HepG2 (cell line): ENCODE measurements around the gene EMP2. TPM values are rescaled to one million over a fixed set of nuclear protein-coding genes. Genes with fewer than 3 reads are reported as not detected.

Source experiments
- CCDC6 ChIP-seq: sonication (generic); formaldehyde crosslinking; IDR thresholded peaks from 2 replicates; pipeline ENCODE4 v1.8.1; 2022; ENCODE audit warnings: mild to moderate bottlenecking, missing genetic modification reagents, moderate library complexity
- ERF ChIP-seq: IDR thresholded peaks from 2 replicates; pipeline ENCODE4 v1.6.1; 2018; ENCODE audit warnings: missing biosample characterization, missing genetic modification reagents
- HMG20A ChIP-seq: IDR thresholded peaks from 2 replicates; pipeline ENCODE4 v1.6.1; 2016; ENCODE audit warnings: borderline replicate concordance
- RARG ChIP-seq: sonication (generic); formaldehyde crosslinking; IDR thresholded peaks from 2 replicates; pipeline ENCODE4 v1.4.0; 2020; ENCODE audit warnings: low read depth, mild to moderate bottlenecking, missing genetic modification reagents
- ZFP62 ChIP-seq: sonication (generic); formaldehyde crosslinking; IDR thresholded peaks from 2 replicates; pipeline ENCODE4 v1.4.0; 2020; ENCODE audit warnings: missing genetic modification reagents
- ZSCAN20 ChIP-seq: sonication (generic); formaldehyde crosslinking; IDR thresholded peaks from 2 replicates; pipeline ENCODE4 v1.4.0; 2020; ENCODE audit warnings: missing genetic modification reagents, mild to moderate bottlenecking, borderline replicate concordance
- polyA plus RNA-seq, 8 experiments: library from polyadenylated mRNA; depleted of rRNA in 3 of 8; stranded (reverse) in 7 of 8; unstranded in 1 of 8; fragments of >200 nt; fragmentation: Illumina TruSeq in 4 of 8; extraction: Trizol in 4 of 8; gene quantifications; 2 replicates each; pipeline versions ENCODE4 v1.2.1 to v1.2.3, GENCODE V29; 2011 to 2016; ENCODE audit warnings: low read depth in 4 of 8, missing spikeins in 1 of 8, mixed read lengths in 1 of 8; ENCODE audit not compliant: insufficient read depth in 1 of 8
- total RNA-seq, 5 experiments: library from RNA; depleted of rRNA; stranded (reverse); fragments of >200 nt; fragmentation: Illumina TruSeq; extraction: Trizol; gene quantifications; 2 replicates each; pipeline ENCODE4 v1.2.3, GENCODE V29; 2016; ENCODE audit warnings: low read depth in 1 of 5
- TF ChIP-seq, protein P1 (sequence below): sonication (generic); formaldehyde crosslinking; IDR thresholded peaks from 2 replicates; pipeline ENCODE4 v1.9.0; 2021; ENCODE audit warnings: missing genetic modification reagents, borderline replicate concordance
- TF ChIP-seq, protein P2 (sequence below): sonication (generic); formaldehyde crosslinking; IDR thresholded peaks from 2 replicates; pipeline ENCODE4 v1.4.0; 2020; ENCODE audit warnings: mild to moderate bottlenecking, missing genetic modification reagents
- TF ChIP-seq, protein P3 (sequence below): IDR thresholded peaks from 2 replicates; pipeline ENCODE4 v1.6.1; 2016; ENCODE audit warnings: missing compliant biosample characterization, missing genetic modification reagents, borderline replicate concordance
- TF ChIP-seq, protein P4 (sequence below): sonication (generic); formaldehyde crosslinking; IDR thresholded peaks from 2 replicates; pipeline ENCODE4 v1.5.0; 2020; ENCODE audit warnings: mild to moderate bottlenecking, missing genetic modification reagents, borderline replicate concordance
- TF ChIP-seq, protein P5 (sequence below): IDR thresholded peaks from 2 replicates; pipeline ENCODE4 v1.6.1; 2016; ENCODE audit warnings: low read depth, borderline replicate concordance

Gene EMP2
- total and polyA plus RNA-seq, 2 of the 13 experiments (the other 11 are each of a cell fraction or from before 2014, with no cell fraction given), result 24.6 to 91.2 TPM

DNA sequence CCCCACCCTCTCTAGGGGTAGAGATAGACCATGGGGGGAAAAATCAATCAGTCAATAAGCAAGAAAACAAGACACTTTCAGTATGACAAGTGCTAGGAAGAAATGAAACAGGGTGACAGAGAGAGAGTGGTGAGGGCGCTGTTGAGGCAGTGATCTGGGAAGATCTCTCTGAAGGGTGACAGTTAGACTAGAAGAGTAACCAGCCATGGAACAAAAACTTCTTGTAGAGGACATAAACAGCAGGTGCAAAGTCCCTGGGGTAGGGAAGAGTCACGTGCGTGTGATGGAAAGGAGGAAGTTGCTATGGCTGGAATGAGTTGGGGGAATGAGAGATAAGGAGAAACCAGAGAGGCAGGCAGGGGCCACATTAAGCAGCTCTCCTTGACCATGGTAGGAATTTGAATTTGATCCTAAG lies 16.8 kb upstream of the EMP2 start (continued):
- TF ChIP-seq CCDC6 (CRISPR knock-in tag), result no peak
- TF ChIP-seq HMG20A, result 0 out of 2 replicates have a peak, but pooled peaks have one; percentile 14
- TF ChIP-seq, protein P1, sequence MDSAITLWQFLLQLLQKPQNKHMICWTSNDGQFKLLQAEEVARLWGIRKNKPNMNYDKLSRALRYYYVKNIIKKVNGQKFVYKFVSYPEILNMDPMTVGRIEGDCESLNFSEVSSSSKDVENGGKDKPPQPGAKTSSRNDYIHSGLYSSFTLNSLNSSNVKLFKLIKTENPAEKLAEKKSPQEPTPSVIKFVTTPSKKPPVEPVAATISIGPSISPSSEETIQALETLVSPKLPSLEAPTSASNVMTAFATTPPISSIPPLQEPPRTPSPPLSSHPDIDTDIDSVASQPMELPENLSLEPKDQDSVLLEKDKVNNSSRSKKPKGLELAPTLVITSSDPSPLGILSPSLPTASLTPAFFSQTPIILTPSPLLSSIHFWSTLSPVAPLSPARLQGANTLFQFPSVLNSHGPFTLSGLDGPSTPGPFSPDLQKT (CRISPR knock-in tag), result no peak
- TF ChIP-seq, protein P2, sequence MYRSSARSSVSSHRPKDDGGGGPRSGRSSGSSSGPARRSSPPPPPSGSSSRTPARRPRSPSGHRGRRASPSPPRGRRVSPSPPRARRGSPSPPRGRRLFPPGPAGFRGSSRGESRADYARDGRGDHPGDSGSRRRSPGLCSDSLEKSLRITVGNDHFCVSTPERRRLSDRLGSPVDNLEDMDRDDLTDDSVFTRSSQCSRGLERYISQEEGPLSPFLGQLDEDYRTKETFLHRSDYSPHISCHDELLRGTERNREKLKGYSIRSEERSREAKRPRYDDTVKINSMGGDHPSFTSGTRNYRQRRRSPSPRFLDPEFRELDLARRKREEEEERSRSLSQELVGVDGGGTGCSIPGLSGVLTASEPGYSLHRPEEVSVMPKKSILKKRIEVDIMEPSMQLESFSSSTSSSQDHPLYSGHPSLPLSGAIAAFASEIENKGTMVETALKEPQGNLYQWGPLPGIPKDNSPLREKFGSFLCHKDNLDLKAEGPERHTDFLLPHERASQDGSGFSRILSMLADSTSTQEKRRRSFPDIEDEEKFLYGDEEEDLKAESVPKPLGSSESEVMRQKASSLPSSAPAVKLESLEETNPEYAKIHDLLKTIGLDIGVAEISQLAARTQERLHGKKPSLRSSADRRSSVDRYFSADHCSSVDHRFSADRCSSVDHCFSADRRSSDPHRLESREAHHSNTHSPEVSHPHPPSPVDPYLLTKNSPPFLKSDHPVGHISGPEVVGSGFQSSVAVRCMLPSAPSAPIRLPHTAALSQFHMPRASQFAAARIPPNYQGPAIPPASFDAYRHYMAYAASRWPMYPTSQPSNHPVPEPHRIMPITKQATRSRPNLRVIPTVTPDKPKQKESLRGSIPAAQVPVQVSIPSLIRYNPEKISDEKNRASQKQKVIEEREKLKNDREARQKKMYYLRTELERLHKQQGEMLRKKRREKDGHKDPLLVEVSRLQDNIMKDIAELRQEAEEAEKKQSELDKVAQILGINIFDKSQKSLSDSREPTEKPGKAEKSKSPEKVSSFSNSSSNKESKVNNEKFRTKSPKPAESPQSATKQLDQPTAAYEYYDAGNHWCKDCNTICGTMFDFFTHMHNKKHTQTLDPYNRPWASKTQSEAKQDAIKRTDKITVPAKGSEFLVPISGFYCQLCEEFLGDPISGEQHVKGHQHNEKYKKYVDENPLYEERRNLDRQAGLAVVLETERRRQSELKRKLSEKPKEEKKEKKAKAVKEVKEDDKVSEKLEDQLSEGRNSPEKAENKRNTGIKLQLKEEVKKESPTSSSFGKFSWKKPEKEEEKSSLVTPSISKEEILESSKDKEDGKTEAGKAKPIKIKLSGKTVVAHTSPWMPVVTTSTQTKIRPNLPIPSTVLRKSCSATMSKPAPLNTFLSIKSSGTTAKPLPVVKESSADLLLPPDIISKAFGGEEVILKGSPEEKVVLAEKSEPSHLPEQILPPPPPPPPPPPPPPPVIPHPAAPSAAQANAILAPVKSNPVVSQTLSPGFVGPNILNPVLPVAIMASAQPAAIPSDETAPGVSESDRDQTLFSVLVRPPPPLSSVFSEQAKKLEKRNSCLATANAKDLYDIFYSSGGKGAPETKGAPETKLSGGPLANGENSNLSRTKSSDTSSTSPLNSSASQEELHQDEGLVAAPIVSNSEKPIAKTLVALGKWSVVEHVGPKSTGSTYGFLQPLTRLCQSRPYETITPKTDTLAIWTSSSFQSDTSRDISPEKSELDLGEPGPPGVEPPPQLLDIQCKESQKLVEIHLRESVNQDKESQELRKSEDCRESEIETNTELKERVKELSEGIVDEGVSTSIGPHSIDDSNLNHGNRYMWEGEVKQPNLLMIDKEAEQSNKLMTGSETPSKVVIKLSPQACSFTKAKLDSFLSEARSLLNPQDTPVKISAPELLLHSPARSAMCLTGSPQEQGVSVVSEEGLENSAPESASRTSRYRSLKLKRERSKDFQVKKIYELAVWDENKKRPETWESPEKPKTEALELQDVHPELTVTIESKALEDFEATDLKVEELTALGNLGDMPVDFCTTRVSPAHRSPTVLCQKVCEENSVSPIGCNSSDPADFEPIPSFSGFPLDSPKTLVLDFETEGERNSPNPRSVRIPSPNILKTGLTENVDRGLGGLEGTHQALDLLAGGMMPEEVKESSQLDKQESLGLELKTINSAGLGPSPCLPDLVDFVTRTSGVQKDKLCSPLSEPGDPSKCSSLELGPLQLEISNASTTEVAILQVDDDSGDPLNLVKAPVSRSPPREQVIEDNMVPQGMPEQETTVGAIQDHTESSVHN (CRISPR knock-in tag), result no peak
- no peak for TF ChIP-seq ZSCAN20 (CRISPR knock-in tag)
- no peak for TF ChIP-seq RARG (CRISPR knock-in tag)
- TF ChIP-seq, protein P3, sequence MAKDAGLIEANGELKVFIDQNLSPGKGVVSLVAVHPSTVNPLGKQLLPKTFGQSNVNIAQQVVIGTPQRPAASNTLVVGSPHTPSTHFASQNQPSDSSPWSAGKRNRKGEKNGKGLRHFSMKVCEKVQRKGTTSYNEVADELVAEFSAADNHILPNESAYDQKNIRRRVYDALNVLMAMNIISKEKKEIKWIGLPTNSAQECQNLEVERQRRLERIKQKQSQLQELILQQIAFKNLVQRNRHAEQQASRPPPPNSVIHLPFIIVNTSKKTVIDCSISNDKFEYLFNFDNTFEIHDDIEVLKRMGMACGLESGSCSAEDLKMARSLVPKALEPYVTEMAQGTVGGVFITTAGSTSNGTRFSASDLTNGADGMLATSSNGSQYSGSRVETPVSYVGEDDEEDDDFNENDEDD (CRISPR knock-in tag), result no peak
- peak; percentile 55; the same call in 1 of the 2 replicates for TF ChIP-seq ERF (CRISPR knock-in tag)
- TF ChIP-seq, protein P4, sequence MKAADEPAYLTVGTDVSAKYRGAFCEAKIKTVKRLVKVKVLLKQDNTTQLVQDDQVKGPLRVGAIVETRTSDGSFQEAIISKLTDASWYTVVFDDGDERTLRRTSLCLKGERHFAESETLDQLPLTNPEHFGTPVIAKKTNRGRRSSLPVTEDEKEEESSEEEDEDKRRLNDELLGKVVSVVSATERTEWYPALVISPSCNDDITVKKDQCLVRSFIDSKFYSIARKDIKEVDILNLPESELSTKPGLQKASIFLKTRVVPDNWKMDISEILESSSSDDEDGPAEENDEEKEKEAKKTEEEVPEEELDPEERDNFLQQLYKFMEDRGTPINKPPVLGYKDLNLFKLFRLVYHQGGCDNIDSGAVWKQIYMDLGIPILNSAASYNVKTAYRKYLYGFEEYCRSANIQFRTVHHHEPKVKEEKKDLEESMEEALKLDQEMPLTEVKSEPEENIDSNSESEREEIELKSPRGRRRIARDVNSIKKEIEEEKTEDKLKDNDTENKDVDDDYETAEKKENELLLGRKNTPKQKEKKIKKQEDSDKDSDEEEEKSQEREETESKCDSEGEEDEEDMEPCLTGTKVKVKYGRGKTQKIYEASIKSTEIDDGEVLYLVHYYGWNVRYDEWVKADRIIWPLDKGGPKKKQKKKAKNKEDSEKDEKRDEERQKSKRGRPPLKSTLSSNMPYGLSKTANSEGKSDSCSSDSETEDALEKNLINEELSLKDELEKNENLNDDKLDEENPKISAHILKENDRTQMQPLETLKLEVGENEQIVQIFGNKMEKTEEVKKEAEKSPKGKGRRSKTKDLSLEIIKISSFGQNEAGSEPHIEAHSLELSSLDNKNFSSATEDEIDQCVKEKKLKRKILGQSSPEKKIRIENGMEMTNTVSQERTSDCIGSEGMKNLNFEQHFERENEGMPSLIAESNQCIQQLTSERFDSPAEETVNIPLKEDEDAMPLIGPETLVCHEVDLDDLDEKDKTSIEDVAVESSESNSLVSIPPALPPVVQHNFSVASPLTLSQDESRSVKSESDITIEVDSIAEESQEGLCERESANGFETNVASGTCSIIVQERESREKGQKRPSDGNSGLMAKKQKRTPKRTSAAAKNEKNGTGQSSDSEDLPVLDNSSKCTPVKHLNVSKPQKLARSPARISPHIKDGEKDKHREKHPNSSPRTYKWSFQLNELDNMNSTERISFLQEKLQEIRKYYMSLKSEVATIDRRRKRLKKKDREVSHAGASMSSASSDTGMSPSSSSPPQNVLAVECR, result 0 out of 2 replicates have a peak, but pooled peaks have one; percentile 31
- TF ChIP-seq, protein P5, sequence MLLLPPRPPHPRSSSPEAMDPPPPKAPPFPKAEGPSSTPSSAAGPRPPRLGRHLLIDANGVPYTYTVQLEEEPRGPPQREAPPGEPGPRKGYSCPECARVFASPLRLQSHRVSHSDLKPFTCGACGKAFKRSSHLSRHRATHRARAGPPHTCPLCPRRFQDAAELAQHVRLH (CRISPR knock-in tag), result 0 out of 2 replicates have a peak, but pooled peaks have one; percentile 40
- TF ChIP-seq ZFP62 (CRISPR knock-in tag), result no peak
